HepG2 (cell line): Measurements from ENCODE around the gene SYMPK. TPM values are rescaled to one million over a fixed set of nuclear protein-coding genes. Genes with fewer than 3 reads are reported as not detected.

Source experiments
- ATM ChIP-seq: fragments of 450-650 bp; IDR thresholded peaks from 2 replicates; pipeline ENCODE4 v1.7.1; 2017; ENCODE audit warnings: mild to moderate bottlenecking, borderline replicate concordance
- GPN1 ChIP-seq: sonication (generic); formaldehyde crosslinking; IDR thresholded peaks from 2 replicates; pipeline ENCODE4 v1.5.1; 2020; ENCODE audit warnings: missing genetic modification reagents, borderline replicate concordance
- MED13 ChIP-seq: sonication (generic); formaldehyde crosslinking; IDR thresholded peaks from 2 replicates; pipeline ENCODE4 v1.5.0; 2020; ENCODE audit warnings: missing genetic modification reagents
- NCOR1 ChIP-seq: fragments of 200-600 bp; sonication (generic); IDR thresholded peaks from 2 replicates; pipeline ENCODE4 v1.7.0; 2017; ENCODE audit warnings: antibody characterized with exemption, low read length, borderline replicate concordance
- NPAS2 ChIP-seq: sonication (generic); formaldehyde crosslinking; IDR thresholded peaks from 2 replicates; pipeline ENCODE4 v1.8.0; 2022; ENCODE audit warnings: mild to moderate bottlenecking, missing genetic modification reagents, borderline replicate concordance
- RARA ChIP-seq: IDR thresholded peaks from 2 replicates; pipeline ENCODE4 v1.6.1; 2016; ENCODE audit warnings: missing genetic modification reagents, missing compliant biosample characterization
- RBFOX2 ChIP-seq: fragments of 200-400 bp; formaldehyde crosslinking; IDR thresholded peaks from 2 replicates; pipeline ENCODE4 v1.6.1; 2017; ENCODE audit warnings: low read depth, mild to moderate bottlenecking, low read length
- TMF1 ChIP-seq: sonication (generic); formaldehyde crosslinking; IDR thresholded peaks from 2 replicates; pipeline ENCODE4 v1.8.1; 2022; ENCODE audit warnings: low read depth, missing genetic modification reagents
- U2AF1 ChIP-seq: fragments of 200-400 bp; formaldehyde crosslinking; optimal IDR thresholded peaks from 2 replicates; pipeline ENCODE3; 2017; ENCODE audit warnings: mild to moderate bottlenecking, low read depth, low read length
- ZMYM3 ChIP-seq: sonication (generic); formaldehyde crosslinking; IDR thresholded peaks from 2 replicates; pipeline ENCODE4 v1.5.1; 2020; ENCODE audit warnings: mild to moderate bottlenecking, missing genetic modification reagents
- ZNF101 ChIP-seq: sonication (generic); formaldehyde crosslinking; IDR thresholded peaks from 2 replicates; pipeline ENCODE4 v1.4.0; 2020; ENCODE audit warnings: mild to moderate bottlenecking, low read depth, missing genetic modification reagents, borderline replicate concordance
- ZNF24 ChIP-seq: fragments of 450-650 bp; IDR thresholded peaks from 2 replicates; pipeline ENCODE4 v1.6.1; 2017; ENCODE audit warnings: antibody characterized with exemption, mild to moderate bottlenecking
- ZNF3 ChIP-seq: IDR thresholded peaks from 2 replicates; pipeline ENCODE4 v1.7.0; 2017; ENCODE audit warnings: inconsistent platforms
- ZNF30 ChIP-seq: sonication (generic); formaldehyde crosslinking; IDR thresholded peaks from 2 replicates; pipeline ENCODE4 v1.5.0; 2020; ENCODE audit warnings: mild to moderate bottlenecking, missing genetic modification reagents
- ZNF430 ChIP-seq: sonication (generic); formaldehyde crosslinking; IDR thresholded peaks from 2 replicates; pipeline ENCODE4 v1.9.0; 2021; ENCODE audit warnings: mild to moderate bottlenecking, missing genetic modification reagents
- ZNF546 ChIP-seq: sonication (generic); formaldehyde crosslinking; conservative IDR thresholded peaks from 2 replicates; pipeline ENCODE4 v1.8.1; 2023; ENCODE audit warnings: mild to moderate bottlenecking, missing genetic modification reagents
- ZNF564 ChIP-seq: sonication (generic); formaldehyde crosslinking; IDR thresholded peaks from 2 replicates; pipeline ENCODE4 v1.8.1; 2023; ENCODE audit warnings: mild to moderate bottlenecking, missing genetic modification reagents
- ZNF629 ChIP-seq: sonication (generic); formaldehyde crosslinking; conservative IDR thresholded peaks from 2 replicates; pipeline ENCODE4 v1.5.0; 2020; ENCODE audit warnings: missing genetic modification reagents
- ZNF747 ChIP-seq: sonication (generic); formaldehyde crosslinking; IDR thresholded peaks from 2 replicates; pipeline ENCODE4 v1.8.1; 2023; ENCODE audit warnings: missing genetic modification reagents, mild to moderate bottlenecking, borderline replicate concordance
- polyA plus RNA-seq, 8 experiments: library from polyadenylated mRNA; depleted of rRNA in 3 of 8; stranded (reverse) in 7 of 8; unstranded in 1 of 8; fragments of >200 nt; fragmentation: Illumina TruSeq in 4 of 8; extraction: Trizol in 4 of 8; gene quantifications; 2 replicates each; pipeline versions ENCODE4 v1.2.1 to v1.2.3, GENCODE V29; 2011 to 2016; ENCODE audit warnings: low read depth in 4 of 8, missing spikeins in 1 of 8, mixed read lengths in 1 of 8; ENCODE audit not compliant: insufficient read depth in 1 of 8
- total RNA-seq, 5 experiments: library from RNA; depleted of rRNA; stranded (reverse); fragments of >200 nt; fragmentation: Illumina TruSeq; extraction: Trizol; gene quantifications; 2 replicates each; pipeline ENCODE4 v1.2.3, GENCODE V29; 2016; ENCODE audit warnings: low read depth in 1 of 5
- TF ChIP-seq, protein P1 (sequence below): IDR thresholded peaks from 2 replicates; pipeline ENCODE4 v1.6.1; 2016
- TF ChIP-seq, protein P2 (sequence below): IDR thresholded peaks from 2 replicates; pipeline ENCODE4 v1.6.1; 2012; ENCODE audit warnings: inconsistent platforms
- TF ChIP-seq, protein P3 (sequence below), 2 experiments: sonication (generic) in 1 of 2; formaldehyde crosslinking in 1 of 2; IDR thresholded peaks; 2 replicates each; pipeline versions ENCODE4 v1.4.0 to v1.6.1; 2018 to 2020; ENCODE audit warnings: missing genetic modification reagents in 2 of 2, borderline replicate concordance in 1 of 2, low read depth in 1 of 2, mild to moderate bottlenecking in 1 of 2, missing biosample characterization in 1 of 2
- TF ChIP-seq, protein P4 (sequence below): sonication (generic); formaldehyde crosslinking; IDR thresholded peaks from 2 replicates; pipeline ENCODE4 v1.5.1; 2020; ENCODE audit warnings: mild to moderate bottlenecking, missing genetic modification reagents, moderate library complexity

Gene SYMPK
- total and polyA plus RNA-seq, 2 of the 13 experiments (the other 11 are each of a cell fraction or from before 2014, with no cell fraction given) = 21.9 to 55.7 TPM

DNA sequence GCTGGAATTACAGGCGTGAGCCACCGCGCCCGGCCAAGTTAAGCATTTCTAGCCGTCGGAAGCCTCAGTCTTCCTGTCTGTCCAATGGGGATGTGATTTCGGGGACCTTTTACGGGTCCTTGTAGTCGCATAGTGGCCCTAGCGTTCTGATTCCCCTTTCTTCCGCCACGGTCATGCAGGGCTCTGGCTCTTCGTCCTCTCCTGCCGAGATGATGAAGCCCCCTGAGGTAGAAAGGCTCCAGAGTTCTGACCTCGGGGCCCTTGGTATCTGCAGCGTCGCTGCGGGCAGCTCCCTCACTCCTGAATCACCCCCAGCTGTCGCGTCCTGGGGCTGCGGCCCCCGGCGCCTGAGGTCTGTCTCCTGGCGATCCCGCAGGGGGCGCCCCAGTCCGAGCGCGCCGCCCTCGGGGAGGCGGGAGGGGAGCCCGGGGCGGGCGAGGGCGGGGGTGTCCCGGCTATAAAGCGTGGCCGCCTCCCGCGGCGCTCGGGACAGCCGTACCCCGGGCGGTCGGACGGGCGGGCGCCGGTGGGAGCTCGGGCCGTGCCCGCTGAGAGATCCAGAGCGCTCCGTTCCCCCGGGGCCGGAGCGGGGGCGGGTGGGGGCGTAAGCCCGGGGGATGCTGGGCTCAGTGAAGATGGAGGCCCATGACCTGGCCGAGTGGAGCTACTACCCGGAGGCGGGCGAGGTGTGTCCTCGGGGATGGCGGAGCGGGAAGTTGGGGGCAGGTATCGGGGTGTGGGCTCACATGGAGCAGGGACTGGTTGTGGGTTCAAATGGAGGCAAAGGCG lies 1.1 kb upstream of the SYMPK start, which contains the start of gene FOXA3 (continued):
- TF ChIP-seq ZNF430 (CRISPR knock-in tag) (0 out of 2 replicates have a peak, but pooled peaks have one; percentile 18), ZNF629 (CRISPR knock-in tag) (peak; percentile 99), RBFOX2 (peak; percentile 90), ZNF24 (no peak), NPAS2 (CRISPR knock-in tag) (no peak), ZMYM3 (peak; percentile 97), ATM (no peak), NCOR1 (no peak), ZNF101 (CRISPR knock-in tag) (no peak), ZNF564 (no peak), ZNF747 (CRISPR knock-in tag) (peak; percentile 10; the same call in 1 of the 2 replicates), TMF1 (CRISPR knock-in tag) (0 out of 2 replicates have a peak, but pooled peaks have one; percentile 18), ZNF3 (CRISPR knock-in tag) (0 out of 2 replicates have a peak, but pooled peaks have one; percentile 57), ZNF30 (no peak), RARA (CRISPR knock-in tag) (peak; percentile 38; the same call in 1 of the 2 replicates), MED13 (no peak), ZNF546 (CRISPR knock-in tag) (peak; percentile 22; the same call in 1 of the 2 replicates), U2AF1 (no peak), GPN1 (CRISPR knock-in tag) (no peak)
- TF ChIP-seq, protein P1, sequence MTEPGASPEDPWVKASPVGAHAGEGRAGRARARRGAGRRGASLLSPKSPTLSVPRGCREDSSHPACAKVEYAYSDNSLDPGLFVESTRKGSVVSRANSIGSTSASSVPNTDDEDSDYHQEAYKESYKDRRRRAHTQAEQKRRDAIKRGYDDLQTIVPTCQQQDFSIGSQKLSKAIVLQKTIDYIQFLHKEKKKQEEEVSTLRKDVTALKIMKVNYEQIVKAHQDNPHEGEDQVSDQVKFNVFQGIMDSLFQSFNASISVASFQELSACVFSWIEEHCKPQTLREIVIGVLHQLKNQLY (CRISPR knock-in tag) = no peak; the same call in 1 of the 2 replicates
- TF ChIP-seq, protein P2, sequence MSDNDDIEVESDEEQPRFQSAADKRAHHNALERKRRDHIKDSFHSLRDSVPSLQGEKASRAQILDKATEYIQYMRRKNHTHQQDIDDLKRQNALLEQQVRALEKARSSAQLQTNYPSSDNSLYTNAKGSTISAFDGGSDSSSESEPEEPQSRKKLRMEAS = peak; percentile 19
- TF ChIP-seq, protein P3, sequence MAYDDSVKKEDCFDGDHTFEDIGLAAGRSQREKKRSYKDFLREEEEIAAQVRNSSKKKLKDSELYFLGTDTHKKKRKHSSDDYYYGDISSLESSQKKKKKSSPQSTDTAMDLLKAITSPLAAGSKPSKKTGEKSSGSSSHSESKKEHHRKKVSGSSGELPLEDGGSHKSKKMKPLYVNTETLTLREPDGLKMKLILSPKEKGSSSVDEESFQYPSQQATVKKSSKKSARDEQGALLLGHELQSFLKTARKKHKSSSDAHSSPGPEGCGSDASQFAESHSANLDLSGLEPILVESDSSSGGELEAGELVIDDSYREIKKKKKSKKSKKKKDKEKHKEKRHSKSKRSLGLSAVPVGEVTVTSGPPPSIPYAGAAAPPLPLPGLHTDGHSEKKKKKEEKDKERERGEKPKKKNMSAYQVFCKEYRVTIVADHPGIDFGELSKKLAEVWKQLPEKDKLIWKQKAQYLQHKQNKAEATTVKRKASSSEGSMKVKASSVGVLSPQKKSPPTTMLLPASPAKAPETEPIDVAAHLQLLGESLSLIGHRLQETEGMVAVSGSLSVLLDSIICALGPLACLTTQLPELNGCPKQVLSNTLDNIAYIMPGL (CRISPR knock-in tag; IDR thresholded peaks at IDR 0.05; ENCODE audit: borderline replicate concordance in 1 of 2, low read depth in 1 of 2) = peak; percentile 88 to 94; a peak in 3 of 4 replicates
- TF ChIP-seq, protein P4, sequence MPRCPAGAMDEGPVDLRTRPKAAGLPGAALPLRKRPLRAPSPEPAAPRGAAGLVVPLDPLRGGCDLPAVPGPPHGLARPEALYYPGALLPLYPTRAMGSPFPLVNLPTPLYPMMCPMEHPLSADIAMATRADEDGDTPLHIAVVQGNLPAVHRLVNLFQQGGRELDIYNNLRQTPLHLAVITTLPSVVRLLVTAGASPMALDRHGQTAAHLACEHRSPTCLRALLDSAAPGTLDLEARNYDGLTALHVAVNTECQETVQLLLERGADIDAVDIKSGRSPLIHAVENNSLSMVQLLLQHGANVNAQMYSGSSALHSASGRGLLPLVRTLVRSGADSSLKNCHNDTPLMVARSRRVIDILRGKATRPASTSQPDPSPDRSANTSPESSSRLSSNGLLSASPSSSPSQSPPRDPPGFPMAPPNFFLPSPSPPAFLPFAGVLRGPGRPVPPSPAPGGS (CRISPR knock-in tag) = no peak
